ENCODE measurements around the gene HEATR5A. TPM values are rescaled to one million over a fixed set of nuclear protein-coding genes. Genes with fewer than 3 reads are reported as not detected.
"Not testable (repeated sequence)": the region's sequence is repeated elsewhere in the genome, so short reads cannot be mapped to it uniquely, and the experiment has no call there.

HEATR5A gene
- total RNA-seq, 2 experiments from 2014 or later, result 12.8 to 13.0 TPM

DNA sequence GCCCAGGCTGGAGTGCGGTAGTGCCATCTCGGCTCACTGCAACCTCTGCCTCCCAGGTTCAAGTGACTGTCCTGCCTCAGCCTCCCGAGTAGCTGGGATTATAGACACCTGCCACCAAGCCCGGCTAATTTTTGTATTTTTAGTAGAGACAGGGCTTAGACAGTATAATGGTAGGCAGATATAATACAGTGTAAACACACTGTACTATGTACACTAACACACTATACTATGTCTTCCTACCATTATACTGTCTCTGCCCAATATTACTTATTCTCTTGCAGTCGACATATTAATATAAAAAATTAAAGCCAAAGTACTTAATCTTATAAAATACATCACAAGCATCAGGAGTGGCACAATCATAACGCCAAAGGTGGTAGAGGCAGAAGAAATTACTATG lies 21.9 kb upstream of the HEATR5A start:
- Mint-ChIP-seq H3K27ac (no peak overlapping the region), H3K4me1 (ENCODE audit: low read depth) (no peaks in the 10 kb centered on the region), H3K36me3 (peaks cover 13% of the 10 kb centered on the region), H3K27me3 (no peaks in the 10 kb centered on the region), H3K4me3 (no peak overlapping the region), H3K9me3 (peaks cover 3% of the 10 kb centered on the region)
- ChIA-PET POLR2A (no interaction called here), CTCF (no interaction called here)
- intact Hi-C loops (cut with micrococcal nuclease), result no loop called here
- no peak for DNase-seq

DNA sequence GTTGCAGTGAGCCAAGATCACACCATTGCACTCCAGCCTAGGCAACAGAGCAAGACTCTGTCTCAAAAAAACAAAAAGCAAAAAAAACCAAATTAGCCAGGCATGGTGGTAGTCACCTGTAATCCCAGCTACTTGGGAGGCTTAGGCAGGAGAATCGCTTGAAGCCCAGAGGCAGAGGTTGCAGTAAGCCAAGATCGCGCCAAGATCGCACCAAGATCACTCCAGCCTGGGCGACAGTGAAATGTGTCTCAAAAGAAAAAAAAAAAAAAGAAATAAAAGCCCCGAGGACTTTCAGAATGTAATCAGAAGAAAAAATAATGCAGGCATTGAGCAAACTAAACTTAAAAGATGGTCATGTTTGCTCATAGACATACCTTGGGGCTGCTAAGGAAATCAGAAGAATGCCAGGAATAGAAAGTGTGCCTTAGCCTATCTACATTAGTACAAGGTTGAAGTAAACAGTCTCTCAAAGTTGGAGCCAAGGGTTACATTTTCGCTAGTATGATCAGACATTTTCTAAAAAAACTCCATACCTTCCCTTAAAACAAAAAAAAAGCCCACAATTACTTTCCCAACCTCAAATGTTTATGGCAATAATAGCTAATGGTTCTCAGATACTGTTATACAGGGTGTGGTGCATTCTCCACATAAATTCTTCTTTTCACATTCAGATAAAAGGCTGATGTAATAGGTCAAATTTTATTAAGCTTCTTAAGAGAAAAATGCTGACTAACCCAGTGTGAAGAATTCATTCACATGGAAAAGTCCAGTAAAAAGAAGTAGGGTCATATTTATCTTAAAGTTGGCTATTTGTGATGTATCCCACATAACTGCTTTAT lies 21.1 kb upstream of the HEATR5A start:
- Mint-ChIP-seq H3K27ac (no peak overlapping the region), H3K36me3 (peaks cover 13% of the 10 kb centered on the region), H3K27me3 (no peaks in the 10 kb centered on the region), H3K9me3 (peaks cover 3% of the 10 kb centered on the region), H3K4me3 (no peak overlapping the region), H3K4me1 (ENCODE audit: low read depth) (no peaks in the 10 kb centered on the region)
- intact Hi-C loops (cut with micrococcal nuclease), result no loop called here
- POLR2A ChIA-PET, result no interaction called here
- CTCF ChIA-PET, result no interaction called here
- no peak for DNase-seq

DNA sequence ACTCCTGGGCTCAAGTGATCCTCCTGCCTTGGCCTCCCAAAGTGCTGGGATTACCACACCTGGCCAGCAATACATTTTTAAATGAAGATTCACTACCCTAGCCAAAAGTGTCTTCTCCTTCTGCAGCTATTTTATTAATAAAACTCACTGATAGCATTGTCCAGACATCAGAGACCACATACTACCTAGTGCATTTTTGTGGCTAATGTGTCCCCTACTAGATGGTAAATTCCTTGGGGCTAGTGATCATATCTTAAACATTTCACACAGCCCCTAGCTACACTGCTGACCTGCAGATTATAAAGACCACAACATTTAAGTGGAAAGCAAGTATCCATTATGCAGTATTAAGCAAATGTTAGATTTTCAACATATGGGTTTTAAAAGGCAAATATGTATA lies 19.9 kb upstream of the HEATR5A start:
- no peaks in the 10 kb centered on the region for H3K4me1 Mint-ChIP-seq (ENCODE audit: low read depth)
- H3K27me3 Mint-ChIP-seq, result no peaks in the 10 kb centered on the region
- H3K9me3 Mint-ChIP-seq, result peaks cover 3% of the 10 kb centered on the region
- no peak overlapping the region for H3K27ac Mint-ChIP-seq
- H3K4me3 Mint-ChIP-seq, result no peak overlapping the region
- peaks cover 9% of the 10 kb centered on the region for H3K36me3 Mint-ChIP-seq
- intact Hi-C loops (cut with micrococcal nuclease), result no loop called here
- ChIA-PET CTCF (no interaction called here), POLR2A (no interaction called here)
- DNase-seq, result no peak

DNA sequence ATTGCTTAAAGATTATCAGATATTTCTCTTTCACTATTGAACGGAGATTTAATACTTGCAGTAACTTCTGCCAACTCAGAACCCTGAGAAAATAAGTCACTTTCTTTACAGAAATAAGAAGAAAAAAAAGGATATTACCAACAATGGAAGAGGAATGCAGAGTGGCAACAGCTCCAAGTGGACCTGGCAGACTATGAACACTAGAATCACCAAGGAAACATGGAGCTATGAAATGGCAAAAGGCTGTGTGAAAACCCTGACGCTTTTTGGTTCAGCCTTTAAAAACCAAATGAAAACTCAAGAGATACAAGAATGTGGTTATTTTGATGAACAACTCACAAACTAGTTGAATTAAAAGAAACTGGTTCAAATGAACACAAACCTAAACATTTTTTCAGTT lies 19.2 kb upstream of the HEATR5A start:
- no peak overlapping the region for H3K27ac Mint-ChIP-seq
- DNase-seq, result no peak
- POLR2A ChIA-PET, result no interaction called here
- intact Hi-C loops (cut with micrococcal nuclease), result no loop called here
- CTCF ChIA-PET, result no interaction called here
- H3K36me3 Mint-ChIP-seq, result peaks cover 9% of the 10 kb centered on the region
- no peaks in the 10 kb centered on the region for H3K4me1 Mint-ChIP-seq (ENCODE audit: low read depth)
- H3K4me3 Mint-ChIP-seq, result no peak overlapping the region
- H3K27me3 Mint-ChIP-seq, result no peaks in the 10 kb centered on the region
- H3K9me3 Mint-ChIP-seq, result peaks cover 3% of the 10 kb centered on the region

DNA sequence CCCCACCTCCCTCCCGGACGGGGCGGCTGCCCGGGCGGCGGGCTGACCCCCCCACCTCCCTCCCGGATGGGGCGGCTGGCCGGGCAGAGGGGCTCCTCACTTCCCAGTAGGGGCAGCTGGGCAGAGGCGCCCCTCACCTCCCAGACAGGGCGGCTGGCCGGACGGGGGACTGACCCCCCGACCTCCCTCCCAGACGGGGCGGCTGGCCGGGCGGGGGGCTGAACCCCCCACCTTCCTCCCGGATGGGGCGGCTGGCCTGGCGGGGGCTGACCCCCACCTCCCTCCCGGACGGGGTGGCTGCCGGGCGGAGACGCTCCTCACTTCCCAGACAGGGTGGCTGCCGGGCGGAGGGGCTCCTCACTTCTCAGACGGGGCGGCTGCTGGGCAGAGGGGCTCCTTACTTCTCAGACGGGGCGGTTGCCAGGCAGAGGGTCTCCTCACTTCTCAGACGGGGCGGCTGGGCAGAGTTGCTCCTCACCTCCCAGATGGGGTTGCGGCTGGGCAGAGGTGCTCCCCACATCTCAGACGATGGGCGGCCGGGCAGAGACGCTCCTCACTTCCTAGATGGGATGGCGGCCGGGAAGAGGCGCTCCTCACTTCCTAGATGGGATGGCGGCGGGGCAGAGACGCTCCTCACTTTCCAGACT lies 16.8 kb upstream of the HEATR5A start:
- H3K9me3 Mint-ChIP-seq; CTCF ChIA-PET; H3K4me1 Mint-ChIP-seq (ENCODE audit: low read depth); H3K36me3 Mint-ChIP-seq; H3K27me3 Mint-ChIP-seq; DNase-seq; H3K27ac Mint-ChIP-seq; H3K4me3 Mint-ChIP-seq; intact Hi-C loops (cut with micrococcal nuclease); POLR2A ChIA-PET: not testable (repeated sequence)

DNA sequence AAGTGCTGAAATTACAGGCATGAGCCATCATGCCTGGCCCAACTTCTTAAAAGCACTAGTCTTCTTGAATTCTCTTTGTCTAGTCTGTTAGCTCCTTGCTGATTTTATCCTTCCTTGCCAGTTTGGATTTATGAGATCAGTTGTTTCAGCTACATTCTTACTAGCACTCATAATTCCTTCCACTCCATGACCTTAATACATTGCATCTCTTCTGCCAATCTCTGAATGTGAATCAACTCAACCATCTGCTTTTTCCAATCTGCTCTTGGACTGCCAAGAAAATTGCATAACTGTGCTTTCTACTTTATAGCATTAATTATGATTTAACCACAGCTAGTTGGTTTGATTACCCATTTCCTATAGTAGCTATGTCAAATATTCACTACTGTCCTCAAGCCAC lies 14.9 kb upstream of the HEATR5A start:
- POLR2A ChIA-PET, result no interaction called here

DNA sequence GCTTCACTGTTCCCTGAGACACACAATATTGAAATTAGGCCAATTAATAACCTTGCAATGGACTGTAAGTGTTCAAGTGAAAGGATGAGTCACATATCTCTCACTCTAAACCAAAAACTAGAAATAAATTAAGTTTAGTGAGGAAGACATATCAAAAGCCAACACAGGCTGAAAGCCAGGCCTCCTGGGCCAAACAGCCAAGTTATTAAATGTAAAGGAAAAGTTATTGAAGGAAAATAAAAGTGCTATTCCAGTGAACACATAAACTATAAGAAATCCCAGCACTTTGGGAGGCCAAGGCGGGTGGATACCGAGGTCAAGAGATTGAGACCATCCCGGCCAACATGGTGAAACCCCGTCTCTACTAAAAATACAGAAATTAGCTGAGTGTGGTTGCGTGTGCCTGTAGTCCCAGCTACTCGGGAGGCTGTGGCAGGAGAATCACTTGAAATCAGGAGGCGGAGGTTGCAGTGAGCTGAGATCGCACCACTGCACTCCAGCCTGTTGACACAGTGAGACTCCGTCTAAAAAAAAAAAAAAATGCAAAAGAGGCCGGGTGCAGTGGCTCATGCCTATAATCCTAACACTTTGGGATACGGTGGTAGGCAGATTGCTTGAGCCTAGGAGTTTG lies 10.4 kb upstream of the HEATR5A start:
- Mint-ChIP-seq H3K27ac (no peak overlapping the region), H3K27me3 (no peaks in the 10 kb centered on the region), H3K4me1 (ENCODE audit: low read depth) (peaks cover 14% of the 10 kb centered on the region), H3K9me3 (peaks cover 5% of the 10 kb centered on the region), H3K4me3 (no peak overlapping the region), H3K36me3 (peaks cover 7% of the 10 kb centered on the region)
- DNase-seq, result no peak
- intact Hi-C loops (cut with micrococcal nuclease), result loop anchor here (1.0 kb wide), 1 partner anchor 10 kb away; the partner anchor contains the start of gene HEATR5A
- CTCF ChIA-PET, result interaction anchor here (2.0 kb wide), 1 partner anchor 10 kb away, joined by 6 read pairs; the partner anchor contains the start of gene HEATR5A
- POLR2A ChIA-PET, result no interaction called here

More for the DNA sequence above, 14.9 kb upstream of the HEATR5A start:
- no peak for DNase-seq
- H3K36me3 Mint-ChIP-seq, result peaks cover 13% of the 10 kb centered on the region
- no peak overlapping the region for H3K4me3 Mint-ChIP-seq
- peaks cover 5% of the 10 kb centered on the region for H3K9me3 Mint-ChIP-seq
- H3K27me3 Mint-ChIP-seq, result no peaks in the 10 kb centered on the region
- intact Hi-C loops (cut with micrococcal nuclease), result no loop called here
- CTCF ChIA-PET, result no interaction called here
- H3K27ac Mint-ChIP-seq, result no peak overlapping the region
- peaks cover 4% of the 10 kb centered on the region for H3K4me1 Mint-ChIP-seq (ENCODE audit: low read depth)

DNA sequence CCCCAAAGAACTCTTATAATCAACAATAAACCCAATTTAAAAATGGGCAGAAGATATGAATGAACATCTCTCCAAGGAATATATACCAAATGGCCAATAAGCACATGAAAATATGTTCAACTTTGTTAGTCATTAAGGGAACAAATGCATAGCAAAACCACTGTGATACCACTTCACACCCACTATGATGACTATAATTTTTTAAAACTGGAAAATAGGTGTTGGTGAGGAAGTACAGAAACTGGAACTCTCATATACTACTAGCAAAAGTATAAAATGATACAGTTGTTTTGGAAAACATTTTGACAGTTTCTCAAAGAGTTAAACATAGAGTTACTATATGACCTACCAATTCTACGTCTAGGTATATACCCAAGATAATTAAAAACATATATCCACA lies 9.4 kb upstream of the HEATR5A start:
- no peak overlapping the region for H3K27ac Mint-ChIP-seq
- no peak overlapping the region for H3K4me3 Mint-ChIP-seq
- no peak for DNase-seq
- peaks cover 7% of the 10 kb centered on the region for H3K36me3 Mint-ChIP-seq
- ChIA-PET CTCF (interaction anchor here (2.0 kb wide), 1 partner anchor 10 kb away, joined by 13 read pairs; the partner anchor contains the start of gene HEATR5A), POLR2A (no interaction called here)
- no peaks in the 10 kb centered on the region for H3K27me3 Mint-ChIP-seq
- H3K4me1 Mint-ChIP-seq (ENCODE audit: low read depth), result peaks cover 14% of the 10 kb centered on the region
- intact Hi-C loops (cut with micrococcal nuclease), result loop anchor here (1.0 kb wide), 1 partner anchor 9 kb away; the partner anchor contains the start of gene HEATR5A
- peaks cover 5% of the 10 kb centered on the region for H3K9me3 Mint-ChIP-seq

DNA sequence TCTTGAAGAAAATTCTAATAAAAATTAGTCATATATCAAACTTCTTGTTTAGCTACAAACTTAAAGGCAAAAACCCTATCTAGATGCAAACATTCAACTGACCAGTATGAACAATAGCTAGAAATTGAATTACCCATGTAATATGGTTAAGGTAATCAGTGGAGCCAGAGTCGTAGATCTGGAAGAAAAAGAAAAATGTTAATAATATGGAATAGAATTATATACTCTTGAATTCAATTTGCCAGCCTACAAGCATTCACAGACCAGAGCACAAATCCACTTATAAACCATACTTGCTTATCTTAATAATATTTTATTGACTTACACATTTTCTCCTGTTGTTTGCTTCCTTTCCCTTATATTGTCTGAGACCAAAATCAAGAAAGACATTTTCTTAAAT lies 7.7 kb upstream of the HEATR5A start:
- intact Hi-C loops (cut with micrococcal nuclease), result no loop called here
- peaks cover 14% of the 10 kb centered on the region for H3K4me1 Mint-ChIP-seq (ENCODE audit: low read depth)
- no peak for DNase-seq
- no peak overlapping the region for H3K27ac Mint-ChIP-seq
- H3K9me3 Mint-ChIP-seq, result peaks cover 5% of the 10 kb centered on the region
- H3K36me3 Mint-ChIP-seq, result peaks cover 7% of the 10 kb centered on the region
- no peaks in the 10 kb centered on the region for H3K27me3 Mint-ChIP-seq
- ChIA-PET CTCF (interaction anchor here (1.0 to 2.0 kb wide), 3 partner anchors 8 to 24 kb away, joined by 3 to 13 read pairs (median 3); partner anchors contain the start of gene HEATR5A), POLR2A (no interaction called here)
- H3K4me3 Mint-ChIP-seq, result no peak overlapping the region

DNA sequence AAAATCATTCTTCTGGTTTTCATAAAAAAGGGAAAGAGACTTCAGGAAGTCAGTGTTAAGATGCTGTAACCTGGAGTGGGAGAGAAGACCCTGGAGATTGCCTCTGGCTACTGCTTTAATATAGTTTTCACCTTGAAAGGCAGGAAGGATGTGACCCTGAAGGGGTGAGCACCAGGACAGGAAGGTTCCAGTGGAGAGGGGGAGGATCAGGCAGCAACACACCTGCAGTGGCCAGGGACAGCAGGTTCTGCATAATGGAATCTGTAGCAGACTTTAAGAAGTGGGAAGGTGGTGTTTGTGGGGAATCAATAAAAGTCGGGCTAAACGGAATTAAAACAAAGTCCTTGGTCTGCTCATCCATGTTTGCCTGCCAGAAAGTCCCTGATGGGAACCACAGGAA lies 6.3 kb upstream of the HEATR5A start:
- Mint-ChIP-seq H3K9me3 (no peaks in the 10 kb centered on the region), H3K27me3 (no peaks in the 10 kb centered on the region), H3K4me3 (no peak overlapping the region), H3K36me3 (no peaks in the 10 kb centered on the region), H3K4me1 (ENCODE audit: low read depth) (peaks cover 16% of the 10 kb centered on the region), H3K27ac (no peak overlapping the region)
- intact Hi-C loops (cut with micrococcal nuclease), result no loop called here
- ChIA-PET CTCF (no interaction called here), POLR2A (no interaction called here)
- DNase-seq, result no peak

DNA sequence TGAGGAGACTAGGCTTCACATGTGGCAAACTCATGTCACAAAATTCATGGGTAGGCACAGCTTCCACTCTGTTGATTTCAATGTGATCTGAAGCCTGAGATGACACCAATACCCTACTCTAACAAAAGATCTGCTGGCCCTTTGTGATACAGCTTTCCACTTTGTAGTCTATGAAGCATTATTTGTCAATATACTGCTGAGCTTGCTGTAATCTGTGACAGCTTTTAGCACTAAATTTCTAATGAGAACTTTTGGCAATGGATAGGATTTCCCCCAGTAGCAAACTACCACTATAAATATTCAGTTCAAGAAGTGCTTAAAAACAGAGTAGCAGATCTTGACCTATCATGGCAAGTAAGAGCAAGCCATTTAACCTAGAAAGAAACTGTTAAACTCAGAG lies 5.6 kb upstream of the HEATR5A start:
- ChIA-PET POLR2A (no interaction called here), CTCF (interaction anchor here (1.1 kb wide), 1 partner anchor 24 kb away, joined by 5 read pairs; no protein-coding TSS in a partner anchor)
- no peaks in the 10 kb centered on the region for H3K9me3 Mint-ChIP-seq
- H3K4me1 Mint-ChIP-seq (ENCODE audit: low read depth), result peaks cover 24% of the 10 kb centered on the region
- H3K27ac Mint-ChIP-seq, result no peak overlapping the region
- intact Hi-C loops (cut with micrococcal nuclease), result no loop called here
- no peaks in the 10 kb centered on the region for H3K36me3 Mint-ChIP-seq
- no peaks in the 10 kb centered on the region for H3K27me3 Mint-ChIP-seq
- no peak overlapping the region for H3K4me3 Mint-ChIP-seq
- no peak for DNase-seq

DNA sequence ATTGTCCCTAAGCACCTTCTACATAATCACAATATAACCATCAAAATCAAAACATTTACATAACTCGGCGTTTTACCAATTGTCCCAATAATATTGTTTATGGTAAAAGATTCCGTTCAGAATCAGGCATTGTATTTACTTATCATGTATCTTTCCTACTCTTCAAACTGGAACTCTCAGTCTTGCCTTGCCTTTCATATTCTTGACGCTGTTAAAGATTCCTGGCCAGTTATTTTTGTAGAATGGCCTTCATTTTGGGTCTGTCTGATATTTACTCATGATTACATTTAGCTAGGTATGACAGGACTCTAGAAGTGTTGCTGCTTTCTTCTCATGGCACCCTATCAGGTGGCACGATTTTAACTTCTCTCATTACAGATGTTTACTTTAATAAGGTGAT lies 850 bp upstream of the HEATR5A start:
- H3K4me1 Mint-ChIP-seq (ENCODE audit: low read depth), result peaks cover 23% of the 10 kb centered on the region
- no peaks in the 10 kb centered on the region for H3K36me3 Mint-ChIP-seq
- peak overlapping the region; percentile 84 for H3K4me3 Mint-ChIP-seq
- intact Hi-C loops (cut with micrococcal nuclease), result loop anchor here (1.0 kb wide), 4 partner anchors 33 to 782 kb away; partner anchors contain the start of genes NUBPL and RNU6-8
- no peak for DNase-seq
- H3K9me3 Mint-ChIP-seq, result no peaks in the 10 kb centered on the region
- H3K27me3 Mint-ChIP-seq, result no peaks in the 10 kb centered on the region
- ChIA-PET POLR2A (interaction anchor here (0.6 to 3.2 kb wide), 5 partner anchors 21 to 214 kb away, joined by 3 to 19 read pairs (median 4); partner anchors contain the start of genes DTD2 and HECTD1), CTCF (interaction anchor here (1.1 to 4.0 kb wide), 6 partner anchors 21 to 213 kb away, joined by 3 to 38 read pairs (median 6); partner anchors contain the start of genes DTD2 and HECTD1)
- H3K27ac Mint-ChIP-seq, result peak overlapping the region; percentile 95
